CD4-positive, alpha-beta T cell (primary cell): ENCODE results near the gene PWP2. TPM values are rescaled to one million over a fixed set of nuclear protein-coding genes. Genes with fewer than 3 reads are reported as not detected.
"Not testable (repeated sequence)": the region's sequence is repeated elsewhere in the genome, so short reads cannot be mapped to it uniquely, and the experiment has no call there.

Experiments
- ATAC-seq: fragments of 200-7000 bp; cut with Tn5 transposase; one replicate; pipeline ENCODE4 v1.10.0; 2022; ENCODE audit warnings: mild to moderate bottlenecking; ENCODE audit not compliant: poor library complexity
- CTCF ChIA-PET: fragments of 350-600 bp; sonication (Branson Sonifier 250); formaldehyde crosslinking; loops from one replicate; lab custom pipeline; 2021; ENCODE audit warnings: antibody characterized with exemption, inconsistent platforms; lab: Charles Lee
- POLR2A ChIA-PET: fragments of 350-600 bp; sonication (Branson Sonifier 250); formaldehyde crosslinking; loops from one replicate; lab custom pipeline; 2021; ENCODE audit warnings: antibody characterized with exemption, inconsistent platforms; lab: Charles Lee
- DNase-seq, 14 experiments: peaks; one replicate each; pipeline ENCODE4 v3.0.0-alpha.2; 2013 to 2020; ENCODE audit warnings: mixed read lengths in 2 of 14
- H3K27ac ChIP-seq, 2 donors: one replicate each; pipeline versions ENCODE4 v1.5.1 to v1.7.0; 2013; ENCODE audit warnings: low read length in 2 of 2, low read depth in 1 of 2, mild to moderate bottlenecking in 1 of 2
- H3K27me3 ChIP-seq, 2 experiments: 1 replicate in 1 of 2; 2 replicates in 1 of 2; pipeline versions ENCODE4 v1.6.1 to v1.7.0; 2013; ENCODE audit warnings: low read length in 2 of 2, control low read depth in 1 of 2, mild to moderate bottlenecking in 1 of 2, moderate library complexity in 1 of 2; ENCODE audit not compliant: insufficient read depth in 2 of 2, control insufficient read depth in 1 of 2
- H3K36me3 ChIP-seq: one replicate; pipeline ENCODE4 v1.6.1; 2013; ENCODE audit warnings: low read length, control low read depth; ENCODE audit not compliant: insufficient read depth
- H3K4me1 ChIP-seq: one replicate; pipeline ENCODE4 v1.6.1; 2013; ENCODE audit warnings: low read length, control low read depth; ENCODE audit not compliant: insufficient read depth
- H3K4me3 ChIP-seq: one replicate; pipeline ENCODE4 v1.5.1; 2013; ENCODE audit warnings: mild to moderate bottlenecking, low read length, moderate library complexity
- H3K9me3 ChIP-seq, 2 experiments: 1 replicate in 1 of 2; 2 replicates in 1 of 2; pipeline versions ENCODE4 v1.6.1 to v1.7.0; 2013; ENCODE audit warnings: low read length in 2 of 2, mild to moderate bottlenecking in 2 of 2, control low read depth in 1 of 2, moderate library complexity in 1 of 2; ENCODE audit not compliant: control insufficient read depth in 1 of 2, insufficient read depth in 1 of 2
- H3K27ac Mint-ChIP-seq: one replicate; pipeline ENCODE4 v1.8.0; 2020; ENCODE audit warnings: mixed read lengths
- H3K27me3 Mint-ChIP-seq: one replicate; pipeline ENCODE4 v1.8.0; 2021; ENCODE audit warnings: mixed read lengths
- H3K36me3 Mint-ChIP-seq: one replicate; pipeline ENCODE4 v1.8.0; 2021; ENCODE audit warnings: low read depth, mixed read lengths
- H3K4me1 Mint-ChIP-seq: one replicate; pipeline ENCODE4 v1.8.0; 2021; ENCODE audit warnings: low read depth, mixed read lengths
- H3K4me3 Mint-ChIP-seq: one replicate; pipeline ENCODE4 v1.8.0; 2020; ENCODE audit warnings: mild to moderate bottlenecking, mixed read lengths
- H3K9me3 Mint-ChIP-seq: one replicate; pipeline ENCODE4 v1.8.0; 2020; ENCODE audit warnings: mixed read lengths
- intact Hi-C, 2 experiments: fragments of 100-400 bp; cut with DNase I in 1 of 2; cut with micrococcal nuclease in 1 of 2; formaldehyde crosslinking; loops; one replicate each; pipeline versions ENCODE4 v1.15.1 to v1.9.0; 2023 to 2025; cut with DNase I, micrococcal nuclease
- total RNA-seq, 174 experiments: library from RNA in 2 of 174; stranded (reverse) in 2 of 174; gene quantifications; one replicate each; pipeline ENCODE4 v1.2.3 and lab custom pipeline; 2021 to 2026

Gene PWP2
- total RNA-seq, 2 experiments from 2014 or later = 38.0 to 40.6 TPM

GRCh38 chr21:44143380-44143779 lies 36.2 kb downstream of the PWP2 start:
- H3K9me3 Mint-ChIP-seq, H3K4me1 ChIP-seq, H3K36me3 ChIP-seq, H3K27me3 Mint-ChIP-seq, H3K4me3 ChIP-seq, intact Hi-C loops, H3K4me1 Mint-ChIP-seq, H3K36me3 Mint-ChIP-seq, POLR2A ChIA-PET, H3K27ac ChIP-seq, H3K27ac Mint-ChIP-seq, CTCF ChIA-PET, H3K27me3 ChIP-seq, H3K4me3 Mint-ChIP-seq, H3K9me3 ChIP-seq: not testable (repeated sequence)
- peak in 5 of 14 experiments; percentile 14 to 60 (median 54) for DNase-seq
- peak; percentile 70 for ATAC-seq

- H3K27ac Mint-ChIP-seq, H3K4me3 ChIP-seq, H3K27me3 Mint-ChIP-seq, H3K4me1 ChIP-seq, H3K36me3 ChIP-seq, POLR2A ChIA-PET, intact Hi-C loops, H3K27ac ChIP-seq, H3K36me3 Mint-ChIP-seq, CTCF ChIA-PET, H3K4me3 Mint-ChIP-seq, H3K27me3 ChIP-seq, H3K9me3 ChIP-seq, H3K4me1 Mint-ChIP-seq, H3K9me3 Mint-ChIP-seq: not testable (repeated sequence)
- DNase-seq (peak in 2 of 14 experiments; percentile 12 to 46), ATAC-seq (peak; percentile 13)
Measured at GRCh38 chr21:44143996-44144395, 36.8 kb downstream of the PWP2 start.

GRCh38 chr21:44144784-44145602 lies 37.8 kb downstream of the PWP2 start:
- H3K4me1 Mint-ChIP-seq, H3K27me3 Mint-ChIP-seq, H3K27me3 ChIP-seq, H3K9me3 Mint-ChIP-seq, H3K36me3 Mint-ChIP-seq, H3K9me3 ChIP-seq, CTCF ChIA-PET, H3K27ac Mint-ChIP-seq, H3K27ac ChIP-seq, H3K4me1 ChIP-seq, POLR2A ChIA-PET, H3K4me3 ChIP-seq, H3K36me3 ChIP-seq, intact Hi-C loops, H3K4me3 Mint-ChIP-seq, DNase-seq: not testable (repeated sequence)
- ATAC-seq = peak; percentile 21

GRCh38 chr21:44145616-44146015 lies 38.4 kb downstream of the PWP2 start:
- H3K27me3 Mint-ChIP-seq, intact Hi-C loops, H3K4me3 Mint-ChIP-seq, H3K36me3 ChIP-seq, H3K9me3 Mint-ChIP-seq, H3K4me3 ChIP-seq, H3K9me3 ChIP-seq, CTCF ChIA-PET, ATAC-seq, H3K27ac ChIP-seq, H3K36me3 Mint-ChIP-seq, H3K4me1 ChIP-seq, H3K4me1 Mint-ChIP-seq, DNase-seq, H3K27ac Mint-ChIP-seq, H3K27me3 ChIP-seq, POLR2A ChIA-PET: not testable (repeated sequence)

GRCh38 chr21:44147108-44147507 lies 39.9 kb downstream of the PWP2 start:
- H3K36me3 ChIP-seq, H3K4me1 Mint-ChIP-seq, H3K27me3 Mint-ChIP-seq, H3K9me3 ChIP-seq, ATAC-seq, H3K4me1 ChIP-seq, POLR2A ChIA-PET, H3K27me3 ChIP-seq, DNase-seq, intact Hi-C loops, H3K36me3 Mint-ChIP-seq, H3K4me3 Mint-ChIP-seq, CTCF ChIA-PET, H3K27ac Mint-ChIP-seq, H3K9me3 Mint-ChIP-seq, H3K27ac ChIP-seq, H3K4me3 ChIP-seq: not testable (repeated sequence)

- DNase-seq, ATAC-seq, POLR2A ChIA-PET, H3K27me3 ChIP-seq, CTCF ChIA-PET, H3K27ac ChIP-seq, H3K36me3 ChIP-seq, H3K9me3 ChIP-seq, H3K36me3 Mint-ChIP-seq, H3K4me1 ChIP-seq, H3K4me1 Mint-ChIP-seq, H3K4me3 Mint-ChIP-seq, H3K27ac Mint-ChIP-seq, H3K4me3 ChIP-seq, intact Hi-C loops, H3K9me3 Mint-ChIP-seq, H3K27me3 Mint-ChIP-seq: not testable (repeated sequence)
Measured at GRCh38 chr21:44150255-44150654, 43.1 kb downstream of the PWP2 start.

- H3K9me3 ChIP-seq, intact Hi-C loops, H3K4me1 Mint-ChIP-seq, H3K36me3 ChIP-seq, CTCF ChIA-PET, H3K27me3 Mint-ChIP-seq, H3K27me3 ChIP-seq, H3K4me3 Mint-ChIP-seq, H3K36me3 Mint-ChIP-seq, H3K9me3 Mint-ChIP-seq, H3K4me1 ChIP-seq, POLR2A ChIA-PET, H3K4me3 ChIP-seq, H3K27ac ChIP-seq, ATAC-seq, H3K27ac Mint-ChIP-seq: not testable (repeated sequence)
- peak in 1 of 14 experiments; percentile 1 for DNase-seq
Measured at GRCh38 chr21:44153214-44153888, 46.2 kb downstream of the PWP2 start.
